ENCODE data around the gene MAP3K13. TPM values are rescaled to one million over a fixed set of nuclear protein-coding genes. Genes with fewer than 3 reads are reported as not detected.

MAP3K13 gene
- total RNA-seq, result 11.3 TPM in 2 replicates

DNA sequence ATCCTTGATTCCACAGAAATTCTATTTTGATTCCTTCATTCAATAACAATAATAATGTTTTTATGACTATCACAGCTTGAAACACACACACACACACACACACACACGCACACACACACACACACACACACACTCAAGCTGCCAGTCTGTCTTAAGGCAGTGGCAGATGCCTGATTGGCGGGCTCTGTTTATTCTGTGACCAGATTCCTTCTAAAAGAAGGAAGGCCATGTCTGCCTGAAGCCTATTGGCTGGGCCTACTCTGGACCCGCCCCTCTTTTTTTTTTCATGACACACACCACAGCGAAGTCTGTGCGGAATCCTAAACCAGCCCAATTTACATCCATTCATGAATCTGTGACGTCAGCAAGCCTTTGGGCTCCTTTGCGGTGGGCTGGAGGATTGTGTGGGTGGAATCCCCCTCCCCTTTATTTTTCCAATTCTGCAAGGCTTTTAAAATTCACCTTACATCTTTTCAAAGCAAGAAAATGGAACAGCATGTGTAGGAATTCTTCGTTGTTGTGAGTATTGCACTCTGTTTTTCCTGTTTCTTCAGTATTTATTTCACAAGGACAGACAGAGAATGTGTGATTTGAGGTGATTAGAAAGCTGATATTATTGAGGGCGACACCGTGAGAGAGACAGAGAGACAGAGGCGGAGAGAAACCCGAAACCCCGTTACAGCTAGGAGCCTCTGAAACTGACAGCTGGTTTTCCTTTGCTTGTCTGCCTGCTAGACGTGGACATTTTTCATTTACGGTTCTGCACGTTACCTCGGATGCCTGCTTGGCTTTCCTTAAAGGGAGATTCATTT lies at the start of gene MAP3K13:
Gene MAP3K13, plus strand, starts transcription at position 287 of the 812 bp plus-strand sequence. CDS start 65,446 bp downstream, outside the sequence.

DNA sequence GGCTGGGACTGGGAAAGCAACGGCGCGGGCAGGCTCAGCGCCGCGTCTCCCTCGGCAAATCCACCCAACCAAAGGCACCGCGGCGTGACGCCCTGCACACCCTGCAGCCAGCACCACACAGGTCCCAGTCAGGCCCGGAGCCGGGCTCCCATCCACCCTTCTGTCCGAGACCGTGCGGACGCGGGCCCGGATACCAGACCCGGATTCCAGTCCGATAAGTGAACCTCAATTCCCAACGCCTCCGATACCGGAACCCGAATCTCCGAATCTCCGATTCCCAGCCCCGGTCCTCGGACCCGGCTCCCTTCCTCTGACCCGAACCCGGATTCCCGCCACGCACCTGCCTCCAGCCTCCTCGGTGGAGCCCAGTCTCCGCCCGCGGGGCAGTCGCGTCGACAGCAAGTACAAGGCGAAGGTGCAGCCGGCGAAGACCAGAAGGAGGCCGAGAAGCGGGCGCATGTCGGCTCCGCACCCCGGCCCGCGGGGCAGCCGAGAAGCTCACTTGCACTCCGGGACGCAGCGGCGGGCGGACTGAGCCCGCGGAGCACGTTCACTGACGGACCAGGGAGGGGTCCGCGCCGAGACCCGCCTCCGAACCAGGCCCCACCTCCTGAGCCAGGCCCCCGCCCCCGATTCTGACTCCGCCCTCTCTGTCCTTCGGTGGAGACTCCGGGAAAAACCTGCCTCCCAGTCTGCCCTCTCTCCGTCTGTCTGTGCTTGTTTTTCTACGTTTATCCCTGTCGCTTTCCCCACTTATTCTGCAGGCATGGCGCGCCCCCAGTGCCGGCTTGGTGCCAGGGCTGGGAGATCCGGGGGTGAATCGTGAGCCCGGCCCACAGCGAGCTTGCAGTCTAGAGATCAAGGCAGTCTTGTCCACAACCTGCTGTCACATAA lies 135.8 kb downstream of the MAP3K13 start, which contains the start of gene TMEM41A:
Gene TMEM41A, minus strand, starts transcription at position 533 of the 894 bp plus-strand sequence. Its CDS starts 74 bp downstream, at position 459.

Other genes starting within 250 kb of the MAP3K13 start
- gene C3orf70, start 210.1 kb upstream of the MAP3K13 start, total RNA-seq, result 0.50 and 0.74 TPM in 2 replicates
- gene EHHADH, start 109.1 kb upstream of the MAP3K13 start, total RNA-seq, result 6.2 and 7.9 TPM in 2 replicates
- 7.2 and 8.8 TPM in 2 replicates for gene TMEM41A, start 135.9 kb downstream of the MAP3K13 start, total RNA-seq
- under 0.01 TPM in 1 of 2 replicates, not detected in the other for gene LIPH, start 189.5 kb downstream of the MAP3K13 start, total RNA-seq
- gene SENP2, start 223.2 kb downstream of the MAP3K13 start, total RNA-seq, result 13.6 and 15.6 TPM in 2 replicates